ENCODE results near the gene ME2.

GRCh38 chr18:50924372-50924771, 45.5 kb downstream of the ME2 start:
- TF ChIP-seq, protein P1, sequence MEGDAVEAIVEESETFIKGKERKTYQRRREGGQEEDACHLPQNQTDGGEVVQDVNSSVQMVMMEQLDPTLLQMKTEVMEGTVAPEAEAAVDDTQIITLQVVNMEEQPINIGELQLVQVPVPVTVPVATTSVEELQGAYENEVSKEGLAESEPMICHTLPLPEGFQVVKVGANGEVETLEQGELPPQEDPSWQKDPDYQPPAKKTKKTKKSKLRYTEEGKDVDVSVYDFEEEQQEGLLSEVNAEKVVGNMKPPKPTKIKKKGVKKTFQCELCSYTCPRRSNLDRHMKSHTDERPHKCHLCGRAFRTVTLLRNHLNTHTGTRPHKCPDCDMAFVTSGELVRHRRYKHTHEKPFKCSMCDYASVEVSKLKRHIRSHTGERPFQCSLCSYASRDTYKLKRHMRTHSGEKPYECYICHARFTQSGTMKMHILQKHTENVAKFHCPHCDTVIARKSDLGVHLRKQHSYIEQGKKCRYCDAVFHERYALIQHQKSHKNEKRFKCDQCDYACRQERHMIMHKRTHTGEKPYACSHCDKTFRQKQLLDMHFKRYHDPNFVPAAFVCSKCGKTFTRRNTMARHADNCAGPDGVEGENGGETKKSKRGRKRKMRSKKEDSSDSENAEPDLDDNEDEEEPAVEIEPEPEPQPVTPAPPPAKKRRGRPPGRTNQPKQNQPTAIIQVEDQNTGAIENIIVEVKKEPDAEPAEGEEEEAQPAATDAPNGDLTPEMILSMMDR (IDR thresholded peaks at IDR 0.05), result no peak
- TF ChIP-seq POLR2AphosphoS5 (IDR thresholded peaks at IDR 0.05), result no peak
- TF ChIP-seq POLR2A (IDR thresholded peaks at IDR 0.05; ENCODE audit: low read depth), result no peak
